ENCODE results near the gene KRTAP19-3.

GRCh38 chr21:30515681-30516080 lies 23.9 kb upstream of the KRTAP19-3 start:
- no peak for TF ChIP-seq CTCF (IDR thresholded peaks at IDR 0.05 in 8 of 11, conservative IDR thresholded peaks at IDR 0.05 in 3 of 11)
- TF ChIP-seq POLR2AphosphoS5 (IDR thresholded peaks at IDR 0.05) = no peak
